ENCODE results near the gene CD300LF.

Gene CD300LF

GRCh38 chr17:74652020-74652419 lies 60.7 kb downstream of the CD300LF start:
- Histone ChIP-seq H3K4me1 (ENCODE audit: insufficient read depth, low read length) (no peaks in the 10 kb centered on the region), H3K27me3 (ENCODE audit: insufficient read depth, low read length) (peaks cover 32% of the 10 kb centered on the region), H3K36me3 (ENCODE audit: insufficient read depth, low read length) (no peaks in the 10 kb centered on the region), H2AFZ (ENCODE audit: low read depth, low read length) (no peak overlapping the region), H3K9me3 (ENCODE audit: low read length) (no peaks in the 10 kb centered on the region), H3K4me3 (ENCODE audit: low read length) (no peak overlapping the region)

DNA sequence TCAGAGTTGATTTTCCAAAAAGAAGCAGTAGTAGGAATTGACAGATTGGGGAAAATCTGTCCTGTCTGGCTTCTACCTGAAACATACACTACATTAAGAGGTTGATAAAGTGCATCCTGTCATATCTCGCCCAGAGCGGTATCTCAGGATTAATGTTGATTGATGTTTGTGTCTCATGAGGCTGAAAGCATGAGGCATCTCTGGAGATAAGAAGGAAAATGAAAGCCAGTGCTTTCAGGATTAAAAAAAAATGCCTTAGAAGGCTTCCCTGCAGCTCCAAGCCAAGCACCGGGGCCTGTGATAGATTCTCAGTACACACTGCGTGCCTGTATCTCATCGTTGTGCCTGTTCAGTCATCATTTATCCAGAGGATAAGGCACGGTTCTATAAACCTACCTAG lies 62.8 kb downstream of the CD300LF start:
- Histone ChIP-seq H3K27me3 (ENCODE audit: insufficient read depth, low read length) (peaks cover 32% of the 10 kb centered on the region), H3K36me3 (ENCODE audit: insufficient read depth, low read length) (no peaks in the 10 kb centered on the region), H2AFZ (ENCODE audit: low read depth, low read length) (no peak overlapping the region)

GRCh38 chr17:74647871-74648672 lies 64.7 kb downstream of the CD300LF start:
- Histone ChIP-seq H3K4me1 (ENCODE audit: insufficient read depth, low read length) (no peaks in the 10 kb centered on the region), H3K4me3 (ENCODE audit: low read length) (no peak overlapping the region), H3K9me3 (ENCODE audit: low read length) (no peaks in the 10 kb centered on the region), H2AFZ (ENCODE audit: low read depth, low read length) (no peak overlapping the region), H3K36me3 (ENCODE audit: insufficient read depth, low read length) (no peaks in the 10 kb centered on the region), H3K27me3 (ENCODE audit: insufficient read depth, low read length) (peaks cover 29% of the 10 kb centered on the region)

More for the DNA sequence above, 62.8 kb downstream of the CD300LF start:
- Histone ChIP-seq H3K4me3 (ENCODE audit: low read length) (no peak overlapping the region), H3K4me1 (ENCODE audit: insufficient read depth, low read length) (no peaks in the 10 kb centered on the region), H3K9me3 (ENCODE audit: low read length) (no peaks in the 10 kb centered on the region)

GRCh38 chr17:74646231-74646630 lies 66.5 kb downstream of the CD300LF start:
- Histone ChIP-seq H3K36me3 (ENCODE audit: insufficient read depth, low read length) (no peaks in the 10 kb centered on the region), H3K27me3 (ENCODE audit: insufficient read depth, low read length) (peaks cover 19% of the 10 kb centered on the region), H3K4me1 (ENCODE audit: insufficient read depth, low read length) (no peaks in the 10 kb centered on the region), H3K9me3 (ENCODE audit: low read length) (no peaks in the 10 kb centered on the region), H2AFZ (ENCODE audit: low read depth, low read length) (no peak overlapping the region), H3K4me3 (ENCODE audit: low read length) (no peak overlapping the region)

- H3K9me3 ChIP-seq (ENCODE audit: low read length), result no peaks in the 10 kb centered on the region
- no peaks in the 10 kb centered on the region for H3K36me3 ChIP-seq (ENCODE audit: insufficient read depth, low read length)
- peaks cover 11% of the 10 kb centered on the region for H3K27me3 ChIP-seq (ENCODE audit: insufficient read depth, low read length)
- H3K4me3 ChIP-seq (ENCODE audit: low read length), result no peak overlapping the region
- H3K4me1 ChIP-seq (ENCODE audit: insufficient read depth, low read length), result no peaks in the 10 kb centered on the region
- H2AFZ ChIP-seq (ENCODE audit: low read depth, low read length), result no peak overlapping the region
Measured at GRCh38 chr17:74645010-74645409, 67.7 kb downstream of the CD300LF start.

- no peaks in the 10 kb centered on the region for H3K4me1 ChIP-seq (ENCODE audit: insufficient read depth, low read length)
- H2AFZ ChIP-seq (ENCODE audit: low read depth, low read length), result no peak overlapping the region
- no peaks in the 10 kb centered on the region for H3K36me3 ChIP-seq (ENCODE audit: insufficient read depth, low read length)
- H3K27me3 ChIP-seq (ENCODE audit: insufficient read depth, low read length), result peaks cover 13% of the 10 kb centered on the region
- no peak overlapping the region for H3K4me3 ChIP-seq (ENCODE audit: low read length)
- H3K9me3 ChIP-seq (ENCODE audit: low read length), result no peaks in the 10 kb centered on the region
Measured at GRCh38 chr17:74644419-74644818, 68.3 kb downstream of the CD300LF start.
